ENCODE measurements around the gene TSEN34.
A peak's percentile ranks its signal among the peaks of the same experiment; 100 is the strongest.

Gene TSEN34

GRCh38 chr19:54207676-54207982 lies 16.5 kb downstream of the TSEN34 start:
- Histone ChIP-seq H3K27ac (no peak overlapping the region), H3K9me3 (no peaks in the 10 kb centered on the region), H3K36me3 (peaks cover 36 to 59% (median 51%) of the 10 kb centered on the region in 3 donors), H3K4me1 (peaks cover 6 to 45% (median 41%) of the 10 kb centered on the region in 4 donors), H3K27me3 (no peaks in the 10 kb centered on the region), H3K4me3 (no peak overlapping the region)
- DNase-seq = no peak
- intact Hi-C loops (cut with DNase I; ENCODE audit: low total_unique reads) = no loop called here
- TF ChIP-seq CTCF (IDR thresholded peaks at IDR 0.05) = no peak

GRCh38 chr19:54207983-54208783 lies 17.1 kb downstream of the TSEN34 start:
- peaks cover 6 to 39% (median 35%) of the 10 kb centered on the region in 4 donors for H3K4me1 ChIP-seq
- H3K4me3 ChIP-seq = no peak overlapping the region
- H3K27ac ChIP-seq = peak overlapping the region; percentile 58 to 75
- no peak for TF ChIP-seq CTCF (IDR thresholded peaks at IDR 0.05)
- H3K36me3 ChIP-seq = peaks cover 33 to 53% (median 45%) of the 10 kb centered on the region in 3 donors
- intact Hi-C loops (cut with DNase I; ENCODE audit: low total_unique reads) = no loop called here
- no peaks in the 10 kb centered on the region for H3K9me3 ChIP-seq
- peak in 1 of 2 donors; percentile 81 for DNase-seq
- H3K27me3 ChIP-seq = no peaks in the 10 kb centered on the region

- peak overlapping the region; percentile 58 to 75 for H3K27ac ChIP-seq
- TF ChIP-seq CTCF (IDR thresholded peaks at IDR 0.05) = no peak
- no peak for DNase-seq
- peaks cover 6 to 34% (median 30%) of the 10 kb centered on the region in 4 donors for H3K4me1 ChIP-seq
- H3K36me3 ChIP-seq = peaks cover 27 to 48% (median 40%) of the 10 kb centered on the region in 3 donors
- intact Hi-C loops (cut with DNase I; ENCODE audit: low total_unique reads) = no loop called here
- H3K4me3 ChIP-seq = no peak overlapping the region
- no peaks in the 10 kb centered on the region for H3K9me3 ChIP-seq
- H3K27me3 ChIP-seq = no peaks in the 10 kb centered on the region
These were observed 17.6 kb downstream of the TSEN34 start for GRCh38 chr19:54208784-54209057.

- intact Hi-C loops (cut with DNase I; ENCODE audit: low total_unique reads) = no loop called here
- TF ChIP-seq CTCF (IDR thresholded peaks at IDR 0.05) = no peak
- peak overlapping the region; percentile 58 to 75 for H3K27ac ChIP-seq
- H3K36me3 ChIP-seq = peaks cover 24 to 43% (median 35%) of the 10 kb centered on the region in 3 donors
- DNase-seq = no peak
- H3K9me3 ChIP-seq = no peaks in the 10 kb centered on the region
- H3K27me3 ChIP-seq = no peaks in the 10 kb centered on the region
- H3K4me1 ChIP-seq = peaks cover 6 to 29% (median 26%) of the 10 kb centered on the region in 4 donors
- no peak overlapping the region for H3K4me3 ChIP-seq
These were observed 18.1 kb downstream of the TSEN34 start for GRCh38 chr19:54209058-54209810.

- DNase-seq = peak; percentile 91 to 93
- H3K27me3 ChIP-seq = no peaks in the 10 kb centered on the region
- H3K4me1 ChIP-seq = peaks cover 6 to 22% (median 21%) of the 10 kb centered on the region in 4 donors
- H3K36me3 ChIP-seq = peaks cover 24 to 36% (median 31%) of the 10 kb centered on the region in 3 donors
- no peak overlapping the region for H3K4me3 ChIP-seq
- TF ChIP-seq CTCF (IDR thresholded peaks at IDR 0.05) = no peak
- peak overlapping the region; percentile 58 to 75 for H3K27ac ChIP-seq
- no peaks in the 10 kb centered on the region for H3K9me3 ChIP-seq
- intact Hi-C loops (cut with DNase I; ENCODE audit: low total_unique reads) = no loop called here
These were observed 18.8 kb downstream of the TSEN34 start for GRCh38 chr19:54209811-54210494.
